T-helper 22 cell (primary cell): ENCODE measurements around the gene DNAH11.

Experiments
- DNase-seq: peaks from one replicate; pipeline ENCODE4 v3.0.0-alpha.2; 2020; ENCODE audit warnings: low read depth

Gene DNAH11

GRCh38 chr7:21550821-21551531 is 8.1 kb downstream of the DNAH11 start:
- DNase-seq, result no peak

DNA sequence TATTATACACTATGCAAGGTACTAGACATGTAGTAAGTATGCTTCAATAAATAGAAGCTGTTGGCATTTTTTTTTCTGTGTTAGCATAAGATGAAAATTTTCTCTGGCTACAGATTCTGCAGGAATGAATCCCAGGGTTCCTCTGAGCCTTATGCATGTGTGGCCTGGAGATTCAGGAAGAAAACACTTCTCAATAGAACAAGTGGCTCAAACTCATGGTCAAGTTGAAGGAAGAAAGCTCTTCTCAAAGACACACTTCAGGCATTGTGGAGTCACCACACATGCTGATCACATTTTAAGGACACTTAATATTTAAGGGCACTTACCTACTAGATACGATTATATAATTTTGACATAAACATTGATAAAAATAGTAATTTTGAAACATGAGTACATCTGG is 19.5 kb downstream of the DNAH11 start:
- DNase-seq, result no peak

- no peak for DNase-seq
Observed at GRCh38 chr7:21565614-21566013, 22.8 kb downstream of the DNAH11 start.

DNA sequence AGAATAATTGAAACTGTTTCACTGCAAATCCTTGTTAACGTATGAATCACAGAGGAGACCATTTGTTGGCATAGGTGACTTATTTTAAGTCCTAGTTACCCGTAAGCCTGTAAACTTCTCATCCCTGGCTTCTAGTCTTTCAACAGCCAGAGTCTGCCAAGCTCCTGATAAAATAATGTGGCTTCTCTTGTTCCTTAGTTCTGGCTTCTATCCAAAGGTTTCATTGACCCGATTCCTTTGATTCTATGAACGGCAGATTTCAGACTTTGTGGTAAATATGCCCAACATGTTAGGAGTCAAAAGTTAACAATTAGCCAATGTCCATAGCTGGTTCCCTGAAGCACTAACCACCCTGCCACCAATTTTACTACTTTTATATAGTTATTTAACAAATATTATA is 23.3 kb downstream of the DNAH11 start:
- DNase-seq, result no peak

- DNase-seq, result no peak
Observed at GRCh38 chr7:21568762-21569161, 25.9 kb downstream of the DNAH11 start.

- DNase-seq, result no peak
Observed at GRCh38 chr7:21572331-21573313, 29.8 kb downstream of the DNAH11 start.

- no peak for DNase-seq
Observed at GRCh38 chr7:21579341-21580072, 36.7 kb downstream of the DNAH11 start.

DNA sequence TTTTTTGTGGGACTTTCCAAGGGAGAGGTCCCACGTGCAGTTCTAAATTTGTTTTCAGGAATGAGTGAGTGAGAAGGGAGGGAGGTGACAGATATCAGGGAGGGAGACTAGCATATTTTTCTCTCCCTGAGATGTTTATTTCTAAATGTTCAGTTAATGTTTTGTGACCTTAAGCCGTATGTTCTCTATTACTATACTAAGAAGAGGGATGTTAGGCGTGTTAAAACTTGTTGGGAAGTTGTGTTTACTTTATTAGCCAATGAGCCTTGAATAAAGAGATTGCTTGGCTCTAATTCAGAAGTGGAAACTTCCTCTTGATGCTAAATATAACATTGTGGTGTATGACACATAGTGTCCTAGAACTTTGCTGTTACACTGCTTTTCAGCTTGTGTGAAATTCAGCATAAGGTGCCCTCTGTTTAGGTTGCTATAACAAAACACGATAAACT is 37.3 kb downstream of the DNAH11 start:
- DNase-seq, result no peak

DNA sequence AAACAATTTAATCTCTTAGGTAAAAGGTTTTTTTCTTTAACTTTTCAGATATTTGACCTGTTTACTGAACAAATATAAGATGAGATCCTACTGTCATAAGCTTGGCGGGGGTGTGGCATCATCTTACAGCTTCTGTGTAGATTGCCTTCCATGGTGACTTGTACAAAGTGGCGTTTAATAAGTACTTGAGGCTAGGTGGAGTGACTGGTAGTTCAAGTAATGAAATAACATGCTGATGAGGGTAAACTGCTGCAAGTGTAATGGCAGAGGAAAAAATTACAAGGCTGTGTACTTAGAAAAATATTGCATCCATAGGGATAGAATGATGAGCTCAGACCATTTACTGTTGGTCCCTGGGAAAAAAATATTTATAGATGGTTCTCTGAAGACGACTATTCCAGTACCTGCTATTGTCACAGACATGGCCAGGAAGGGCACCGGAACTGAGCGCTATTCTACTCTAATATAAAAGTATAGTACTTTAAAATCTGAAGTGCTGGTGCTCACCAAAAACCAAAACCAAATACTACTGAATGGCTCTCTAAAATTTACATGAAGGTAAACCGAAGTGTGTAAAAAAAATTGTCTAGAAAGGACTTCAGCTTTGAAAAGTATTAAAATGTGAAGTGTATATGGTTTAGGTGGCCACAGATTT is 42.4 kb downstream of the DNAH11 start:
- DNase-seq, result no peak

GRCh38 chr7:21587139-21587784 is 44.4 kb downstream of the DNAH11 start:
- DNase-seq, result no peak

GRCh38 chr7:21596801-21597200 is 54.0 kb downstream of the DNAH11 start:
- DNase-seq, result no peak

GRCh38 chr7:21603462-21603861 is 60.6 kb downstream of the DNAH11 start:
- DNase-seq, result no peak

DNA sequence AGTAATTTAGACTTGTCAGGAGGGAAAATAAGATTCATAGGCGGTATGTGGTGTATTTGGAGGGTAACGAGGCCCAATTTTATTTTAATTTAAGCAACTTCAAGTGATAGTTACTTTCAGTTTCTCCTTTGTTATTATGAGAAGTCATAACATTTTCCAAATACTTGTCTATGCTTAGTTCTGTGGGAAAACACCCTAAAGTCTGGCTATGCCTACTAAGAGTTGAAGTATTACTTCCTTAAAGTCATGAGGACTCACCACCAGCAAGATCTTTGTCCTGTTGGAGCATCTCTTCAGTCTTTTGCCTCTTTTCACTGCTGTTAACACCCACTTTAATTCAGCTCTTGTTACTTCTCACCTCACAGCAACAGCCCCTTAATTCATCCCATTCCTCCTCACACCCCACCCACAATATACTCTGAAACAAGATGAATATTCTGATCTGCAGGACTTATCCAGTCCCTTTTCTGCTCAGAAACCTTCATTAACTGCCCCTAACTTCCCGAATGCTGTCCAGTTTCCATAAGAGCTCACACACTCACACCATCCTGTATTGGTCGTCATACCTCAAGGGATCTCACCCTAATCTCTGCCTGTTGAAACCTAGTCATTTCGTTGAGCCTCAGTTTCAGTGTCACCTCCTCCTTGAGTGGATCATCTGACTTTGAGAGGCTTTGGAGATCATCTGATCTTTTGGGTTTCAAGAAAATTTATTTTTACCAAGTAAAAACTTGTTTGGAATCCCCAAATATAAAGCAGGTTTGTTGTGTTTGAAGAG is 61.3 kb downstream of the DNAH11 start:
- DNase-seq, result no peak

GRCh38 chr7:21605008-21605585 is 62.3 kb downstream of the DNAH11 start:
- no peak for DNase-seq

GRCh38 chr7:21608465-21608864 is 65.6 kb downstream of the DNAH11 start:
- no peak for DNase-seq

GRCh38 chr7:21611129-21611528 is 68.3 kb downstream of the DNAH11 start:
- no peak for DNase-seq

GRCh38 chr7:21616091-21616490 is 73.3 kb downstream of the DNAH11 start:
- no peak for DNase-seq

- no peak for DNase-seq
Observed at GRCh38 chr7:21616796-21617436, 74.1 kb downstream of the DNAH11 start.

- DNase-seq, result no peak
Observed at GRCh38 chr7:21617513-21617912, 74.7 kb downstream of the DNAH11 start.

- DNase-seq, result no peak
Observed at GRCh38 chr7:21617916-21618390, 75.1 kb downstream of the DNAH11 start.
